Mesodermal cell (in vitro differentiated cells): ENCODE measurements around the gene CACHD1. TPM values are rescaled to one million over a fixed set of nuclear protein-coding genes. Genes with fewer than 3 reads are reported as not detected.

Experiments used
- H3K27ac ChIP-seq: 2 replicates; pipeline ENCODE4 v1.7.0; 2013; ENCODE audit warnings: mild to moderate bottlenecking, low read depth, low read length, moderate library complexity; ENCODE audit not compliant: severe bottlenecking
- H3K36me3 ChIP-seq: 2 replicates; pipeline ENCODE4 v1.7.1; 2013; ENCODE audit warnings: mild to moderate bottlenecking, low read length, moderate library complexity; ENCODE audit not compliant: control insufficient read depth, insufficient read depth
- H3K4me1 ChIP-seq: one replicate; pipeline ENCODE4 v1.7.1; 2013; ENCODE audit warnings: mild to moderate bottlenecking, low read length; ENCODE audit not compliant: insufficient read depth, control insufficient read depth, poor library complexity, severe bottlenecking
- H3K4me3 ChIP-seq: 2 replicates; pipeline ENCODE4 v1.7.0; 2013; ENCODE audit warnings: low read length, control low read depth, mild to moderate bottlenecking; ENCODE audit not compliant: insufficient read depth, poor library complexity, severe bottlenecking; ENCODE audit errors: extremely low read depth
- H3K9me3 ChIP-seq: 2 replicates; pipeline ENCODE4 v1.7.1; 2013; ENCODE audit warnings: mild to moderate bottlenecking, low read length, moderate library complexity; ENCODE audit not compliant: control insufficient read depth
- WGBS, 2 experiments: methylation state at CpG; one replicate each; pipeline ENCODE4 v1.1.5; 2013; ENCODE audit warnings: missing lambda C conversion rate in 2 of 2; ENCODE audit not compliant: insufficient coverage in 2 of 2; 5-methylcytosine and 5-hydroxymethylcytosine counted together
- polyA plus RNA-seq, 2 experiments: library from polyadenylated mRNA; stranded (reverse); fragments of 50-300 nt; gene quantifications; one replicate each; pipeline ENCODE4 v1.2.3, GENCODE V29; 2013

The CACHD1 gene
- polyA plus RNA-seq (2013, experiment 1 of 2) = 32.7 TPM
- 28.1 TPM for polyA plus RNA-seq (2013, experiment 2 of 2)

- 0% methylated on average over 13 to 64 of the region's 82 CpGs for WGBS, 2 experiments
- Histone ChIP-seq H3K4me1 (peaks cover 24% of the 10 kb centered on the region), H3K36me3 (no peaks in the 10 kb centered on the region), H3K4me3 (peak within 1 kb of the TSS; percentile 78), H3K27ac (peak within 1 kb of the TSS; percentile 63), H3K9me3 (no peaks in the 10 kb centered on the region)
Observed at GRCh38 chr1:64469977-64470664, at the start of gene CACHD1. CACHD1 (plus strand) TSS chr1:64470129; CDS start chr1:64470745, 616 bp downstream.

GRCh38 chr1:64421377-64421776 lies 48.6 kb upstream of the CACHD1 start:
- no peak overlapping the region for H3K4me3 ChIP-seq
- H3K4me1 ChIP-seq = no peaks in the 10 kb centered on the region
- WGBS, 2 experiments = 96 to 97% methylated on average over 4 of the region's 4 CpGs
- H3K9me3 ChIP-seq = no peaks in the 10 kb centered on the region
- no peaks in the 10 kb centered on the region for H3K36me3 ChIP-seq
- no peak overlapping the region for H3K27ac ChIP-seq

DNA sequence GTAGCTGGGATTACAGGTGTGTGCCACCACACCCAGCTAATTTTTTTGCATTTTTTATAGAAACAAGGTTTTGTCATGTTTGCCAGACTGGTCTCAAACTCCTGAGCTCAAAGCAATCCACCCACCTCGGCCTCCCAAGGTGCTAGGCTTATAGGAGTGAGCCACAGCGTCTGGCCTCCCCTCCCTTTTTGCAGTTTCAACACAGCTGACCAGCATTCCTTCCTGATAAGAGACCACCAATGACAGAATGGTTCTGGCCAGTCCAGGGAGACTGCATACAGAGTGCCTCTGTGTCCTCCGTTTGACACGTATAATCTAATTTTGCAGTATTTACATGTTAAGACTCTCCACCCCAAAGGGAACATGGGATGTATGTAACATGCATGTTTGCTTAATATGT lies 46.4 kb upstream of the CACHD1 start:
- 52 to 69% methylated on average over 2 of the region's 4 CpGs for WGBS, 2 experiments
- Histone ChIP-seq H3K4me3 (no peak overlapping the region), H3K4me1 (no peaks in the 10 kb centered on the region), H3K27ac (no peak overlapping the region), H3K36me3 (no peaks in the 10 kb centered on the region), H3K9me3 (no peaks in the 10 kb centered on the region)

DNA sequence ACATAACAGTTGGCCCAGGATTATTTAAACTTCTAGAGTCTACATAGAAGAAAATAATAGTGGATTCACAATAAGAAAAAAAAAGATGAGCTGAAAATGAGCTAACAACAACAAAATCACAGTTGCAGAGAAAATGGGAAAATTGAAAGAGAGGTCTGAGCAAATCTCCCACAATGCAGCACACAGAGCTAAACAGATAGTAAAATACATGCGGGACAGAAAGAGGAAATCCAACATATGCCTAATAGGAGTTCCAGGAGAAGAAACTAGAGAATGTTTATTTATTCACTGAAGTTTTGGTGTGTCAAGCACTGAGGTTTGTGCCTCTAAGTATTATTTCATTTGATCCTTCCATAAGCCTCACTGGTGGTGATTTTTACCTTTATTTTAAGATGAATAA lies 45.5 kb upstream of the CACHD1 start:
- 100% methylated on average over 1 of the region's 1 CpG for WGBS, 2 experiments
- Histone ChIP-seq H3K36me3 (no peaks in the 10 kb centered on the region), H3K4me3 (no peak overlapping the region), H3K9me3 (no peaks in the 10 kb centered on the region), H3K4me1 (no peaks in the 10 kb centered on the region), H3K27ac (no peak overlapping the region)

- H3K27ac ChIP-seq = no peak overlapping the region
Observed at GRCh38 chr1:64425521-64425920, 44.4 kb upstream of the CACHD1 start.

DNA sequence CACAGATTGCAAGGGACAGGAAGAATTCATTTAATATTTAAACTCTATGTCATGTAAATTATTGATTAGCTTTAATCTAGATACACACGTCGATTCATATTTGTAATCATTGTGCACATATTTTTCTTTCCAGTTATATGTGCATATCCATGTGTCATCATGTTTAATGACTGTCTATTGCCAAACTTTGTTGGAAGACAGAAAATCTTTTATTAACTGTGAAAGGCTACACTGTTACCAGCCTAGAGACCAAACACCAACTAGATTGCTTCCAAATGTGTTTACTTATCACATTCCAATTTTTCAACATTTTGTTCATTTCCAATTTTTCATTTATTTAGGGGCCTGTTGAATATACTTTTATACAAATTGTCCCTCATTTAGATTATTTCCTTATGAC lies 43.2 kb upstream of the CACHD1 start:
- no CpG with 5 or more reads among the region's 2 CpGs for WGBS, 2 experiments
- H3K4me3 ChIP-seq = no peak overlapping the region
- H3K27ac ChIP-seq = no peak overlapping the region
- H3K9me3 ChIP-seq = no peaks in the 10 kb centered on the region
- no peaks in the 10 kb centered on the region for H3K36me3 ChIP-seq
- no peaks in the 10 kb centered on the region for H3K4me1 ChIP-seq

More at GRCh38 chr1:64425521-64425920, 44.4 kb upstream of the CACHD1 start:
- 83 to 89% methylated on average over 1 of the region's 2 CpGs for WGBS, 2 experiments
- Histone ChIP-seq H3K9me3 (no peaks in the 10 kb centered on the region), H3K36me3 (no peaks in the 10 kb centered on the region), H3K4me1 (no peaks in the 10 kb centered on the region), H3K4me3 (no peak overlapping the region)

DNA sequence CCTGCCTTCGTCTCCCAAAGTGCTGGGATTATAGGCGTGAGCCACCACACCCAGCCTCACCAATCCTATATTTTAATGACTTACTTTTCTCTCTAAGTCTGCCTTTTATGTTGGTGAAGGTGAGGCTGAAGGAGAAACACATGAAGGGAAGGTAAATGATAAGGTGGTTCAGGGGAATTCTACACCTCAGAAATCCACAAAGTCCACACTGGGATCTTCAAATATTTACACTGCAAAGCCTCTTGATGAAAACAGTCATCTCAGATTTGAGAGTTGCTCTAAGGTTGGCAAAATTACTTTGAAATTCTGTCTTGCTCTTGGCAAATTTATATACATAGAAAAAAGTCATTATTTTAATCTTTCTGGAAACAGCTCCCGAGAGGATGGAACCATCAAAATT lies 42.0 kb upstream of the CACHD1 start:
- H3K36me3 ChIP-seq = no peaks in the 10 kb centered on the region
- no CpG with 5 or more reads among the region's 3 CpGs for WGBS, 2 experiments

GRCh38 chr1:64433308-64433707 lies 36.6 kb upstream of the CACHD1 start:
- no peak overlapping the region for H3K4me3 ChIP-seq
- no peaks in the 10 kb centered on the region for H3K36me3 ChIP-seq
- no peaks in the 10 kb centered on the region for H3K4me1 ChIP-seq
- 93 to 100% methylated on average over 2 to 5 of the region's 5 CpGs for WGBS, 2 experiments
- H3K9me3 ChIP-seq = no peaks in the 10 kb centered on the region
- H3K27ac ChIP-seq = no peak overlapping the region

More for the DNA sequence above, 42.0 kb upstream of the CACHD1 start:
- Histone ChIP-seq H3K4me3 (no peak overlapping the region), H3K4me1 (no peaks in the 10 kb centered on the region), H3K9me3 (no peaks in the 10 kb centered on the region), H3K27ac (no peak overlapping the region)

DNA sequence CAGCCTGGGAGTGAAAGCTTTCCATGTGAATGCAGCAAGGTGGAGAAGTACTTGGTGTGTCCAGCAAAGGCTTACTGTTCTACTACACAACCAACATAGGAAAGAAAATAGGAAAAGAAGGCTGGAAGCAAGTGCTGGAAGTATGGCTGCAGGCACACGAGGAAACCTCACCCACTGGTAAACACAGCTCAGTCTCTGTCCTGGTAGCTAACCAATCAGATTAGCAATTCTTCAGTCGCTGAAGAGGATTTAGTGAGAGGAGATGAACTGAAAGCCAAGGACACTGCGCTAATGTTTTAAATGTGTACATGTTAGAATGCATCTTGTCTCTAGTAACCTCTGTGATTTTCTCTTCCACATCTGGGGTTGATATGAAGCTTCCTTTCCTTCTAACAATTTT lies 36.2 kb upstream of the CACHD1 start:
- no CpG with 5 or more reads among the region's 3 CpGs for whole genome bisulfite sequencing, 2 experiments
- Histone ChIP-seq H3K4me1 (no peaks in the 10 kb centered on the region), H3K4me3 (no peak overlapping the region), H3K9me3 (no peaks in the 10 kb centered on the region), H3K27ac (no peak overlapping the region), H3K36me3 (no peaks in the 10 kb centered on the region)

DNA sequence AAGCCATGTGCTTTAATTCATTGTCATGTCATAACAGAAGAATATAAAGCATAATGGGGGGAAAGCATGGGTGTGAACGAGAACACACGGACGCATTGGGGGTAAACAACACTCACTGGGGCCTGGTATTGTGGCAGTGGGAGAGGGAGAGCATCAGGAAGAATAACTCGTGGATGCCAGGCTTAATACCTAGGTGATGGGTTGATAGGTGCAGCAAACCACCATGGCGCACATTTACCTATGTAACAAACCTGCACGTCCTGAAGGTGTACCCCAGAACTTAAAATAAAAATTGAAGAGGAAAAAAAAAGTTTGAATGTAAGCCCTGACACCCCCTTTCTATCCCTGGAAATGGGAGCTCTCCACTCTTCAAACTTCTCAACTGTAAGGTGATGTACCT lies 34.9 kb upstream of the CACHD1 start:
- WGBS, 2 experiments = 79 to 100% methylated on average over 3 to 4 of the region's 6 CpGs
- H3K27ac ChIP-seq = no peak overlapping the region
- H3K9me3 ChIP-seq = no peaks in the 10 kb centered on the region
- no peaks in the 10 kb centered on the region for H3K36me3 ChIP-seq
- H3K4me3 ChIP-seq = no peak overlapping the region
- H3K4me1 ChIP-seq = no peaks in the 10 kb centered on the region

GRCh38 chr1:64437453-64437852 lies 32.5 kb upstream of the CACHD1 start:
- H3K36me3 ChIP-seq = no peaks in the 10 kb centered on the region
- H3K9me3 ChIP-seq = no peaks in the 10 kb centered on the region
- no peaks in the 10 kb centered on the region for H3K4me1 ChIP-seq
- 83 to 88% methylated on average over 1 of the region's 2 CpGs for WGBS, 2 experiments
- H3K4me3 ChIP-seq = no peak overlapping the region
- H3K27ac ChIP-seq = no peak overlapping the region
